Endometrial microvascular endothelial cells (primary cell): ENCODE data around the gene PELI2. TPM values are rescaled to one million over a fixed set of nuclear protein-coding genes. Genes with fewer than 3 reads are reported as not detected.

ENCODE experiments used
- in situ Hi-C: cut with HindIII; loops from 2 replicates; pipeline ENCODE4 v1.10.0; 2017; ENCODE audit warnings: low sequenced_read_pairs, low pct_unique_long_range_greater_than_20kb; ENCODE audit errors: inconsistent ontology term
- total RNA-seq: library from RNA; depleted of rRNA; stranded (reverse); fragments of >200 nt; gene quantifications from one replicate; pipeline ENCODE4 v1.2.3, GENCODE V29; 2015; ENCODE audit errors: inconsistent ontology term

The PELI2 gene
- total RNA-seq, 1 donor from 2014 or later: 11.9 TPM

- in situ Hi-C loops: no loop called here
Observed at GRCh38 chr14:56193347-56193746, 75.1 kb downstream of the PELI2 start.

GRCh38 chr14:56194042-56194441 is 75.8 kb downstream of the PELI2 start:
- in situ Hi-C loops: no loop called here

- in situ Hi-C loops: no loop called here
Observed at GRCh38 chr14:56195223-56195622, 77.0 kb downstream of the PELI2 start.

- in situ Hi-C loops: no loop called here
Observed at GRCh38 chr14:56195704-56196103, 77.5 kb downstream of the PELI2 start.

- in situ Hi-C loops: no loop called here
Observed at GRCh38 chr14:56196274-56196673, 78.1 kb downstream of the PELI2 start.

- in situ Hi-C loops: no loop called here
Observed at GRCh38 chr14:56197150-56197549, 78.9 kb downstream of the PELI2 start.

- in situ Hi-C loops: no loop called here
Observed at GRCh38 chr14:56198438-56198837, 80.2 kb downstream of the PELI2 start.

- in situ Hi-C loops: no loop called here
Observed at GRCh38 chr14:56199095-56199981, 81.1 kb downstream of the PELI2 start.

- in situ Hi-C loops: no loop called here
Observed at GRCh38 chr14:56199982-56200577, 81.9 kb downstream of the PELI2 start.

GRCh38 chr14:56202256-56202655 is 84.0 kb downstream of the PELI2 start:
- in situ Hi-C loops: no loop called here

- in situ Hi-C loops: no loop called here
Observed at GRCh38 chr14:56205881-56206280, 87.7 kb downstream of the PELI2 start.

GRCh38 chr14:56206596-56206995 is 88.4 kb downstream of the PELI2 start:
- in situ Hi-C loops: no loop called here

- in situ Hi-C loops: no loop called here
Observed at GRCh38 chr14:56207626-56208292, 89.5 kb downstream of the PELI2 start.

GRCh38 chr14:56208520-56208919 is 90.3 kb downstream of the PELI2 start:
- in situ Hi-C loops: no loop called here

- in situ Hi-C loops: no loop called here
Observed at GRCh38 chr14:56210571-56210970, 92.4 kb downstream of the PELI2 start.

- in situ Hi-C loops: no loop called here
Observed at GRCh38 chr14:56211084-56211483, 92.9 kb downstream of the PELI2 start.

- in situ Hi-C loops: no loop called here
Observed at GRCh38 chr14:56211844-56212243, 93.6 kb downstream of the PELI2 start.

- in situ Hi-C loops: no loop called here
Observed at GRCh38 chr14:56212521-56212920, 94.3 kb downstream of the PELI2 start.

- in situ Hi-C loops: no loop called here
Observed at GRCh38 chr14:56213306-56213705, 95.1 kb downstream of the PELI2 start.

GRCh38 chr14:56215180-56215579 is 97.0 kb downstream of the PELI2 start:
- in situ Hi-C loops: no loop called here
